GM19328 (cell line): Measurements from ENCODE around the gene ANKRD23.
"Not testable (repeated sequence)": the region's sequence is repeated elsewhere in the genome, so short reads cannot be mapped to it uniquely, and the experiment has no call there.

Experiments
- ATAC-seq: cut with Tn5 transposase; IDR thresholded peaks from one replicate; pipeline ENCODE4 v1.9.1; 2021; ENCODE audit warnings: mild to moderate bottlenecking, moderate library complexity; ENCODE audit not compliant: unreplicated experiment

ANKRD23 gene

GRCh38 chr2:96819128-96819875 lies 24.5 kb downstream of the ANKRD23 start:
- no peak for ATAC-seq

- ATAC-seq: no peak
Measured at GRCh38 chr2:96817882-96818281, 25.9 kb downstream of the ANKRD23 start.

GRCh38 chr2:96816836-96817702 lies 26.8 kb downstream of the ANKRD23 start:
- ATAC-seq: no peak

GRCh38 chr2:96816127-96816835 lies 27.5 kb downstream of the ANKRD23 start, which contains the start of gene CNNM3:
Gene CNNM3, plus strand, starts transcription at chr2:96816268. Its CDS starts 10 bp downstream, at chr2:96816278.
- peak; percentile 89 for ATAC-seq

GRCh38 chr2:96815326-96816126 lies 28.3 kb downstream of the ANKRD23 start:
- no peak for ATAC-seq

GRCh38 chr2:96813656-96814055 lies 30.2 kb downstream of the ANKRD23 start:
- ATAC-seq: no peak

DNA sequence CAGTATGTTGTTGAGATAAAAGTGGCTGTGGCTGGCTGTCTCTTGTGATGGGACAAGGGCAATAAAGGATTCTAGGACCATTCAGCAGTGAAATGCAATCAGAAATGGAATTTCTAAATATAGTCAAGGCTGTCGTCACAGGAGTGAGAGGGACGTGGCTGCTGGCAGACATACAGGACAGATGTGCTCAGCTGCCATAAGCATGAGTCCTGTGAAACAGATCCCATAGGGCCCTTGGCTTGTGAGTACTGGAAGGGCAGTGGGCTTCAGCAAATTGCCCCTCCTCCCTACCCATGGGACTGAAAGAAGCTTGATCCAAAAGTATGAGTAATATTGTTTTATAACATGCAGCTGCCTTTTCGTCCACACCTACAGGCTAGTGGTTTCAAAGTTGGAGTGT lies 31.9 kb downstream of the ANKRD23 start:
- ATAC-seq: no peak

DNA sequence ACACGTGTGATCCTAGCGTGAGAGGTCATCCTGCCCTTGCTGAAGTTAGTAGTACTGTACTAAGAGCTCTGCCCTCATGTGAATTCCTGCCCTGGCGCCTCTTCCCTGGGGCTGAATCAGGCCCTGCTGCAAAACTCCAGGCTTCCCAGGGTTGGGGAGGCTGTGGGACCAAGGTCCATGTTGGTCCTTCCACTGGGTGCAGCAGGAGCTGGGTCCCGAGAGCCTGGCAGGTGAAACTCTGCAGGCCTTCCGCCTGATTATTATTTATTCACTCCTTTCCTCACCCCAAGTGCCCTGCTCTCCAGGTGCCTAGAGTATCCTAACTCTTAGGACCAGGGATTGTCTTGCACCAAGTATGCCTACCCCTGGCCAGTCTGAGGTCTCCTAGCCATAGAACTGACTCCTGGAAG lies 33.0 kb downstream of the ANKRD23 start:
- ATAC-seq: no peak

- ATAC-seq: no peak
Measured at GRCh38 chr2:96809951-96810782, 33.7 kb downstream of the ANKRD23 start.

DNA sequence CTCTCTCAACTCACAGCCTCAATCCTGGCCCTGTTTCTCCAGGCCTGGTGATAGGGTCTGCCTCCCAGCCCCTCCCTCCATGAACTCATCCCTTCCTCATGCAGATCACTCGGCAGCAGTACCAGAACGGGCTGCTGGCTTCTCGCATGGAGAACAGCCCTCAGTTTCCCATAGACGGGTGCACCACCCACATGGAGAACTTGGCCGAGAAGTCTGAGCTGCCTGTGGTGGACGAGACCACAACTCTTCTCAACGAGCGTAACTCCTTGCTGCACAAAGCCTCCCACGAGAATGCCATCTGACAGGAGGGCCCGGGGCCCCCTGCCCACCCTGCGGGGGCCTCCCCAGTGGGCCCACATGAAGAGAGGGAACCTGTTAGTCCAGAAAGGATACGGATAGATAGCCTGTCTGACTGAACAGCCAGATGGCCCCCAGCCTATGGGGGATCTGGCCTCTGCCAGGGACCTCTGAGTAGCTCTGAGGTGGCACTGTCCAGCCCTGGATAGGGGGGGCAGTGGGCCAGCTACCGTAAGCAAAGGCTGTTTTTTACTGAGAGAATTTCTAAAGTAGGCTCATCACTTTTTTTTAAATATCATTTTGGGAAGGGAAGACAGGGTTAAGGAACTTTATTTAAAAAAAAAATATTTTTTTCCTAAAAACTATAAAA lies 34.5 kb downstream of the ANKRD23 start:
- ATAC-seq: no peak

DNA sequence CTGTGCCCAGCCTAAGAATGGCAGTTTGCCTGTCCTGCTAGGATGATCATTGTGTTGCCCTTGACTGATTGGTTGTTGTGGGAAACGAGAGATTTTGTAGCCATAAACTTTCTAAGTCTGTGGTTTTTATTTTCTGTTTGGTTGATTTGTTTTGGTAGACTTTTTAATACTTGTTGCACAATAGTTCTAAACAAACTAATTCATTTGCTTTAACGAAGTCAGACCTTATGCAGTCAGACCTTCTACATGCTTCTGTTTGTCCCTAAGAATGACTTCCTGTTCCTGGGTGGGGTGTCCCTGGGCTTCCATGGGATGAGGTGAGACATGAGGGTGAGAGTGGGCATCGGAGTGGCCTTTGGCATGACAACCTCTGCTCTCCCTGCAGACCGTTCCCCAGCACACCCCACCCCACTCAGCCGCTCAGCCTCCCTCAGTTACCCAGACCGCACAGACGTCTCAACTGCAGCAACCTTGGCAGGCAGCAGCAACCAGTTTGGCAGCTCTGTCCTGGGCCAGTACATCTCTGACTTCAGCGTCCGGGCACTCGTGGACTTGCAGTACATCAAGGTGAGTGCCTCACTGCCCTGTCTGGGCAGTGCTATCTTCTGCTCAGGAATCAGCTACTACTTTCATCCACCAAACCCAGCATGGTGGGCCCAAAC lies 35.5 kb downstream of the ANKRD23 start:
- ATAC-seq: no peak

GRCh38 chr2:96807127-96807471 lies 36.7 kb downstream of the ANKRD23 start:
- ATAC-seq: no peak

DNA sequence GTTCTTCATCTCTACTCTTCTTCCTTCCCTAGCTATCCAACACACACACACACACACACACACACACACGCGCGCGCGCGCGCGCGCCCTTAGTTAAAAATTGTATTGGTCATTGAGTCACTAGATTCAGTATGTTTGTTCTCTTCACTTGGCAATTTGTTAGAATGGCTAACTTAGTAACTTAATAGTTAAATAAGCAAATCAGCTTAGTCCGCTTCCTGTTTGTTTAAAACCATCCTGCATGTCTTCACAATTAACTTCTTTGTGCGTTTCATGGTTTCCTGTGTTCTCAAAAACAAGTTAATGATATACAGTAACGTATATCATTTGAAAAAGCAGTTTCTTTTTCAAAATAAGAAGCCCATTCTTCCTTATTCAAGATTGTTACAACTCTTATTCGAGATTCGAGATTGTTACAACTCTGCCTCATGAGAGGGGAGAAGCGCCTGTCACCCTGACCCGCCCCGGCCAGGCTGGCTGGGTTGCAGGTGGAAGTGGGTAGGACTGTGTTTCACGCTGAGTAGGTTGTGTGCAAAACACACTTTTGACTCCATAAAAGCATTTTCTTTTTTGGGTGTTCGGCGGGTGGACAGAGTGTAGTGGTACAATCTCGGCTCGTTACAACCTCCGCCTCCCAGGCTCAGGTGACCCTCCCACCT lies 37.2 kb downstream of the ANKRD23 start:
- ATAC-seq: peak; percentile 37

GRCh38 chr2:96805946-96806345 lies 37.9 kb downstream of the ANKRD23 start:
- ATAC-seq: not testable (repeated sequence)

- no peak for ATAC-seq
Measured at GRCh38 chr2:96804986-96805385, 38.8 kb downstream of the ANKRD23 start.

GRCh38 chr2:96802721-96803120 lies 41.1 kb downstream of the ANKRD23 start:
- ATAC-seq: no peak

DNA sequence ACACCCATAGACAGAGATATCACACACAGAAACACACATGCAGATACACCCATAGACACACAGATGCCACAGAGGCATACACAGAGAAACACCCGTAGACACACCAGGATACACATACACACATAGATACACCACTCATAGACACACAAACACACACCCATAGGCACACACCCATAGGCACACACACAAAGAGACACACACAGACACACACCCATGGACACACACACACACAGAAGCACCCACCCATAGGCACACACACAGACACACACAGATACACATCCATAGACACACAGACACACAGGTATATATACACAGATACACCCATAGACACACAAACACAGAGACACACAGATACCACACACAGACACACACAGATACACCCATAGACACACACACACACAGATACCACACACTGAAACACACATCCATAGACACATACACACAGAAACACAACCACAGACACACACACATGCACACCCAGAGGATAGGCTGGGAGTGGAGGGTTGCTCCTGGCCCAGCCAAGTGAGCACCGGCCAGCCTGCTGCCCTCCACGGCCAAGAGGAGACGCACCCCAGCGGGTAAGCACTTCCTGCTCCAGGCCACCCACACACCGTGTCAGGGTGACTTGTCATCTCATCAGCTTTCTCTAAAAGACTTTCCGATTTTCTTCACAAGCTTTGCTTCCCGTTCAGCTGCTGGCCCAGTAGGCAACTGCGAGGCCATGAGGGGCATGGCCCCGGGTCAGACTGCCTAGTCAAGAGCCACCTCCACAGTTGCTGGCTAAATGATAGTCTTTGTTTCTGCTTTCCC lies 41.8 kb downstream of the ANKRD23 start:
- ATAC-seq: no peak
